Heart left ventricle (tissue), 13 donors: ENCODE data around the gene CNIH2.
A peak's percentile ranks its signal among the peaks of the same experiment; 100 is the strongest.

Experiments used
- CTCF ChIP-seq, 12 donors: fragments of 200-600 bp; sonication (generic) in 4 of 12; IDR thresholded peaks; one replicate each; pipeline versions ENCODE4 v1.5.0 to v1.8.0; 2018 to 2022; ENCODE audit warnings: antibody characterized with exemption in 12 of 12, mild to moderate bottlenecking in 5 of 12
- POLR2A ChIP-seq, 2 donors: fragments of 450-650 bp; IDR thresholded peaks; one replicate each; pipeline ENCODE4 v1.6.1; 2017; ENCODE audit warnings: antibody characterized with exemption in 2 of 2, mild to moderate bottlenecking in 2 of 2, moderate library complexity in 2 of 2
- donor health status: ischemic (EF 13 %, LVEDD 7.1; RV severe dilation, severe dysfunction).
- donor health status: DM: no; HTN: yes; CAD: no.
- donor health status: DM: no; HTN: no; CAD: no.
- donor health status: ischemic (EF 25% LVEDD 6.9; RV normal size, moderate dysfunction).
- donor health status: ischemic (EF 25% LVEDD 5.7; RV mildly dilated, moderate dysfunction).
- donor health status: ischemic (EF 35%, LVEDD 5.7; RV mildly dilated, moderate dysfunction).
- donor health status: nonischemic (EF 11% LVEDD 7.7; RV severe dilation, severe dysfunction).
- donor health status: DM: yes; HTN: yes; CAD: no.
- donor health status: PGD.
- donor health status: ischemic (EF 29% LVEDD 5.4; RV normal size, mild dysfunction).
- donor health status: nonischemic (EF 23%, LVEDD 6.1; RV moderate dilation, normal function).

- TF ChIP-seq CTCF (IDR thresholded peaks at IDR 0.05) = no peak
- TF ChIP-seq POLR2A (IDR thresholded peaks at IDR 0.05) = peak in 1 of 2 donors; percentile 79
Measured at GRCh38 chr11:66316849-66317251, 38.9 kb downstream of the CNIH2 start, which contains the start of gene CD248.
